NT2/D1 (cell line): ENCODE data around the gene GAGE12J.
A peak's percentile ranks its signal among the peaks of the same experiment; 100 is the strongest.
"Not testable (repeated sequence)": the region's sequence is repeated elsewhere in the genome, so short reads cannot be mapped to it uniquely, and the experiment has no call there.

ENCODE experiments used
- DNase-seq: peaks from one replicate; pipeline ENCODE4 v3.0.0-alpha.2; 2011; ENCODE audit warnings: low read depth, low spot score
- H3K27me3 ChIP-seq: 2 replicates; pipeline ENCODE4 v1.6.0; 2011; ENCODE audit warnings: mild to moderate bottlenecking; ENCODE audit not compliant: insufficient read length, insufficient read depth
- H3K36me3 ChIP-seq: 2 replicates; pipeline ENCODE4 v1.6.1; 2011; ENCODE audit warnings: mild to moderate bottlenecking, low read length, mixed read lengths; ENCODE audit not compliant: insufficient read depth, insufficient read length
- H3K4me1 ChIP-seq: 2 replicates; pipeline ENCODE4 v1.5.1; 2011; ENCODE audit not compliant: insufficient read depth, insufficient read length
- H3K4me3 ChIP-seq: 2 replicates; pipeline ENCODE4 v1.5.1; 2011; ENCODE audit warnings: low read depth; ENCODE audit not compliant: insufficient read length
- H3K9ac ChIP-seq: 2 replicates; pipeline ENCODE4 v1.6.0; 2011; ENCODE audit warnings: low read depth; ENCODE audit not compliant: insufficient read length
- H3K9me3 ChIP-seq: 2 replicates; pipeline ENCODE4 v1.5.1; 2011; ENCODE audit warnings: mild to moderate bottlenecking, low read length; ENCODE audit not compliant: insufficient read depth
- SUZ12 ChIP-seq: IDR thresholded peaks from 2 replicates; pipeline ENCODE4 v1.6.1; 2011; ENCODE audit not compliant: insufficient read length, insufficient read depth; ENCODE audit errors: extremely low read depth
- YY1 ChIP-seq: IDR thresholded peaks from 2 replicates; pipeline ENCODE4 v1.6.1; 2011; ENCODE audit not compliant: insufficient read length, insufficient read depth
- ZNF274 ChIP-seq: IDR thresholded peaks from 2 replicates; pipeline ENCODE4 v1.6.1; 2011; ENCODE audit warnings: mild to moderate bottlenecking, low read depth, low read length

Gene GAGE12J

GRCh38 chrX:49321737-49322136, at the start of gene GAGE12J:
TSS of gene GAGE12J (plus strand) at chrX:49322037. CDS start at chrX:49323194, 1,157 bp downstream.
- not testable (repeated sequence) for H3K36me3 ChIP-seq, H3K27me3 ChIP-seq, H3K9ac ChIP-seq, DNase-seq, H3K9me3 ChIP-seq, H3K4me1 ChIP-seq, H3K4me3 ChIP-seq

- Histone ChIP-seq H3K4me3 (no peak overlapping the region), H3K4me1 (peaks cover 10% of the 10 kb centered on the region), H3K27me3 (no peaks in the 10 kb centered on the region), H3K9ac (peak overlapping the region; percentile 9), H3K9me3 (no peaks in the 10 kb centered on the region), H3K36me3 (peaks cover 63% of the 10 kb centered on the region)
- no peak for DNase-seq
- TF ChIP-seq ZNF274 (no peak), SUZ12 (no peak), YY1 (no peak)
Observed at GRCh38 chrX:49272421-49272820, 49.4 kb upstream of the GAGE12J start.

- no peak for DNase-seq
- no peak for TF ChIP-seq YY1
- no peak for TF ChIP-seq ZNF274
- TF ChIP-seq SUZ12 = no peak
- H3K9me3 ChIP-seq = no peaks in the 10 kb centered on the region
Observed at GRCh38 chrX:49273181-49273727, 48.6 kb upstream of the GAGE12J start.

GRCh38 chrX:49276207-49276606, 45.6 kb upstream of the GAGE12J start:
- peaks cover 7% of the 10 kb centered on the region for H3K4me1 ChIP-seq
- H3K36me3 ChIP-seq = peaks cover 60% of the 10 kb centered on the region
- H3K9me3 ChIP-seq = no peaks in the 10 kb centered on the region
- no peak for TF ChIP-seq YY1
- H3K4me3 ChIP-seq = no peak overlapping the region
- no peaks in the 10 kb centered on the region for H3K27me3 ChIP-seq
- H3K9ac ChIP-seq = no peak overlapping the region
- no peak for DNase-seq

More at GRCh38 chrX:49273181-49273727, 48.6 kb upstream of the GAGE12J start:
- H3K4me1 ChIP-seq = peaks cover 10% of the 10 kb centered on the region
- H3K36me3 ChIP-seq = peaks cover 63% of the 10 kb centered on the region
- no peak overlapping the region for H3K4me3 ChIP-seq
- H3K27me3 ChIP-seq = no peaks in the 10 kb centered on the region
- H3K9ac ChIP-seq = no peak overlapping the region

- Histone ChIP-seq H3K36me3 (peaks cover 53% of the 10 kb centered on the region), H3K4me3 (no peak overlapping the region), H3K4me1 (peaks cover 5% of the 10 kb centered on the region), H3K9me3 (no peaks in the 10 kb centered on the region), H3K27me3 (no peaks in the 10 kb centered on the region), H3K9ac (peak overlapping the region; percentile 2)
- TF ChIP-seq ZNF274 = no peak
- TF ChIP-seq YY1 = no peak
- TF ChIP-seq SUZ12 = no peak
- no peak for DNase-seq
Observed at GRCh38 chrX:49276671-49277534, 44.9 kb upstream of the GAGE12J start.

GRCh38 chrX:49277535-49277830, 44.4 kb upstream of the GAGE12J start:
- no peaks in the 10 kb centered on the region for H3K9me3 ChIP-seq

GRCh38 chrX:49278081-49278480, 43.8 kb upstream of the GAGE12J start:
- DNase-seq = no peak
- TF ChIP-seq SUZ12 (no peak), ZNF274 (no peak), YY1 (no peak)
- H3K4me1 ChIP-seq = peaks cover 5% of the 10 kb centered on the region
- H3K4me3 ChIP-seq = no peak overlapping the region
- H3K27me3 ChIP-seq = no peaks in the 10 kb centered on the region
- no peaks in the 10 kb centered on the region for H3K9me3 ChIP-seq
- peaks cover 42% of the 10 kb centered on the region for H3K36me3 ChIP-seq
- H3K9ac ChIP-seq = no peak overlapping the region

More at GRCh38 chrX:49277535-49277830, 44.4 kb upstream of the GAGE12J start:
- Histone ChIP-seq H3K27me3 (no peaks in the 10 kb centered on the region), H3K4me1 (peaks cover 5% of the 10 kb centered on the region), H3K36me3 (peaks cover 47% of the 10 kb centered on the region), H3K9ac (no peak overlapping the region), H3K4me3 (no peak overlapping the region)
- no peak for TF ChIP-seq ZNF274
- TF ChIP-seq SUZ12 = no peak
- no peak for TF ChIP-seq YY1
- no peak for DNase-seq

GRCh38 chrX:49282647-49283011, 39.2 kb upstream of the GAGE12J start:
- H3K4me3 ChIP-seq = no peak overlapping the region
- TF ChIP-seq YY1 = no peak
- no peak for TF ChIP-seq SUZ12
- no peak for TF ChIP-seq ZNF274
- H3K27me3 ChIP-seq = no peaks in the 10 kb centered on the region
- H3K4me1 ChIP-seq = peaks cover 5% of the 10 kb centered on the region
- peaks cover 23% of the 10 kb centered on the region for H3K36me3 ChIP-seq
- peak; percentile 32 for DNase-seq
- H3K9ac ChIP-seq = no peak overlapping the region
- H3K9me3 ChIP-seq = no peaks in the 10 kb centered on the region
